ENCODE data around the gene C1orf141. TPM values are rescaled to one million over a fixed set of nuclear protein-coding genes. Genes with fewer than 3 reads are reported as not detected.

The C1orf141 gene
- total RNA-seq, 4 donors from 2014 or later: not detected

DNA sequence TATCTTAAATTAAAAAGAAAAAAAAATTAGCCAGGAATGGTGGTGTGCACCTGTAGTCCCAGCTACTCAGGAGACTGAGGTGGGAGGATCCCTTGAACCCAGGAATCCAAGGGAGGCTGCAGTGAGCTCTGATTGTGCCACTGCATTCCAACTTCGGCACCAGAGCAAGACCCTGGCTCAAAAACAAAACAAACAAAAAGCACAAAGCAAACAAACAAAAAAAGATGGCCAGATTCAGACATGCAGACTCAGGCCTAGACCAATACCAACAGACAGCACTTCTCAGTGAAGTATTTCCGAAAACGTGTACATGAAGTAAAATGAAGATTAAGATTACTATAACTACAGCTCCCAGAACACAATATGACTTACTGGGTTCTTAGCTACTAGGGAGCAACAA is 91.4 kb downstream of the C1orf141 start:
- H3K36me3 ChIP-seq: peaks cover 0 to 92% (median 6%) of the 10 kb centered on the region in 3 donors
- no peak for DNase-seq
- no peaks in the 10 kb centered on the region for H3K27me3 ChIP-seq
- TF ChIP-seq POLR2A (IDR thresholded peaks at IDR 0.05): no peak
- TF ChIP-seq, protein P1, sequence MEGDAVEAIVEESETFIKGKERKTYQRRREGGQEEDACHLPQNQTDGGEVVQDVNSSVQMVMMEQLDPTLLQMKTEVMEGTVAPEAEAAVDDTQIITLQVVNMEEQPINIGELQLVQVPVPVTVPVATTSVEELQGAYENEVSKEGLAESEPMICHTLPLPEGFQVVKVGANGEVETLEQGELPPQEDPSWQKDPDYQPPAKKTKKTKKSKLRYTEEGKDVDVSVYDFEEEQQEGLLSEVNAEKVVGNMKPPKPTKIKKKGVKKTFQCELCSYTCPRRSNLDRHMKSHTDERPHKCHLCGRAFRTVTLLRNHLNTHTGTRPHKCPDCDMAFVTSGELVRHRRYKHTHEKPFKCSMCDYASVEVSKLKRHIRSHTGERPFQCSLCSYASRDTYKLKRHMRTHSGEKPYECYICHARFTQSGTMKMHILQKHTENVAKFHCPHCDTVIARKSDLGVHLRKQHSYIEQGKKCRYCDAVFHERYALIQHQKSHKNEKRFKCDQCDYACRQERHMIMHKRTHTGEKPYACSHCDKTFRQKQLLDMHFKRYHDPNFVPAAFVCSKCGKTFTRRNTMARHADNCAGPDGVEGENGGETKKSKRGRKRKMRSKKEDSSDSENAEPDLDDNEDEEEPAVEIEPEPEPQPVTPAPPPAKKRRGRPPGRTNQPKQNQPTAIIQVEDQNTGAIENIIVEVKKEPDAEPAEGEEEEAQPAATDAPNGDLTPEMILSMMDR (IDR thresholded peaks at IDR 0.05): no peak
- H3K27ac ChIP-seq: no peak overlapping the region
- H3K9me3 ChIP-seq: no peaks in the 10 kb centered on the region
- H3K4me1 ChIP-seq: no peaks in the 10 kb centered on the region
- no peak overlapping the region for H3K4me3 ChIP-seq

Small RNA genes lying within 50 kb of the gene (small RNA-seq; reads per million reads assigned to genes)
- 0 reads per million in 2 donors for gene RF00322

Other genes with a start within 250 kb of the C1orf141 start
- gene DNAI4, start 210.1 kb downstream of the C1orf141 start, total RNA-seq: 10 to 100 TPM in 1 of 4 donors, 1 to 10 TPM in 3; 1.8 to 12.4 (median 3.3) TPM
- gene MIER1, start 210.0 kb downstream of the C1orf141 start, total RNA-seq: 10 to 100 TPM; 25.3 to 56.1 (median 39.5) TPM
- 10 to 100 TPM in 3 of 4 donors, 1 to 10 TPM in 1; 8.3 to 54.3 (median 31.8) TPM for gene SLC35D1, start 80.8 kb downstream of the C1orf141 start, total RNA-seq
- gene IL23R, start 31.5 kb upstream of the C1orf141 start, total RNA-seq: 1 to 10 TPM in 1 of 4 donors, not detected in 3; 1.6 TPM
- 1 to 10 TPM in 2 of 4 donors, under 1 TPM in 2; 0.35 to 3.3 (median 1.8) TPM for gene IL12RB2, start 172.9 kb upstream of the C1orf141 start, total RNA-seq